Osteoblast (primary cell): Measurements from ENCODE around the gene MEPCE. TPM values are rescaled to one million over a fixed set of nuclear protein-coding genes. Genes with fewer than 3 reads are reported as not detected.

Experiments used
- DNase-seq: peaks from one replicate; pipeline ENCODE4 v3.0.0; 2011; ENCODE audit warnings: low spot score, mixed read lengths; ENCODE audit not compliant: insufficient read length; ENCODE audit errors: missing footprints
- H2AFZ ChIP-seq: 2 replicates; pipeline ENCODE4 v1.6.0; 2011; ENCODE audit warnings: mild to moderate bottlenecking, low read length
- H3K27ac ChIP-seq: 2 replicates; pipeline ENCODE4 v1.5.1; 2011; ENCODE audit warnings: mild to moderate bottlenecking, low read depth, low read length, moderate library complexity
- H3K27me3 ChIP-seq: 2 replicates; pipeline ENCODE4 v1.6.0; 2012; ENCODE audit warnings: mild to moderate bottlenecking, control low read depth, inconsistent platforms, low read length, moderate library complexity; ENCODE audit not compliant: insufficient read depth
- H3K36me3 ChIP-seq: 2 replicates; pipeline ENCODE4 v1.5.1; 2011; ENCODE audit warnings: mild to moderate bottlenecking, low read length, control low read depth, moderate library complexity; ENCODE audit not compliant: insufficient read depth
- H3K4me1 ChIP-seq: 2 replicates; pipeline ENCODE4 v1.5.1; 2011; ENCODE audit warnings: mild to moderate bottlenecking, low read length, control low read depth, moderate library complexity; ENCODE audit not compliant: insufficient read depth
- H3K4me2 ChIP-seq: 2 replicates; pipeline ENCODE4 v1.6.0; 2011; ENCODE audit warnings: mild to moderate bottlenecking, low read length; ENCODE audit not compliant: insufficient read depth
- H3K4me3 ChIP-seq: fragments of 200-600 bp; sonication (generic); 3 replicates; pipeline ENCODE4 v1.5.1; 2012; ENCODE audit warnings: mild to moderate bottlenecking, low read length, inconsistent platforms; ENCODE audit not compliant: insufficient read depth
- H3K79me2 ChIP-seq: 2 replicates; pipeline ENCODE4 v1.6.0; 2012; ENCODE audit warnings: mild to moderate bottlenecking, low read length, control low read depth, inconsistent platforms; ENCODE audit not compliant: insufficient read depth
- H3K9me3 ChIP-seq: 2 replicates; pipeline ENCODE4 v1.5.1; 2011; ENCODE audit warnings: low read depth, low read length, control low read depth
- H4K20me1 ChIP-seq: 2 replicates; pipeline ENCODE4 v1.6.0; 2012; ENCODE audit warnings: mild to moderate bottlenecking, low read length, control low read depth; ENCODE audit not compliant: insufficient read depth
- CTCF ChIP-seq: IDR thresholded peaks from 2 replicates; pipeline ENCODE4 v1.5.1; 2011; ENCODE audit warnings: mild to moderate bottlenecking, low read depth, low read length, moderate library complexity; ENCODE audit errors: extremely low read depth
- total RNA-seq: library from RNA; depleted of rRNA; stranded (reverse); fragments of >200 nt; gene quantifications from 2 replicates; pipeline ENCODE4 v1.2.3, GENCODE V29; 2012

Gene MEPCE
- total RNA-seq, 1 donor = 29.7 TPM

- TF ChIP-seq CTCF = peak; percentile 37
- H2AFZ ChIP-seq = no peak overlapping the region
- peak overlapping the region; percentile 84 for H3K4me2 ChIP-seq
- peak; percentile 90 for DNase-seq
- peaks cover 34% of the 10 kb centered on the region for H4K20me1 ChIP-seq
- H3K4me3 ChIP-seq = peak overlapping the region; percentile 94
- H3K36me3 ChIP-seq = peaks cover 12% of the 10 kb centered on the region
- no peaks in the 10 kb centered on the region for H3K27me3 ChIP-seq
- H3K4me1 ChIP-seq = peaks cover 24% of the 10 kb centered on the region
- no peaks in the 10 kb centered on the region for H3K9me3 ChIP-seq
- peaks cover 54% of the 10 kb centered on the region for H3K79me2 ChIP-seq
- peak overlapping the region; percentile 23 for H3K27ac ChIP-seq
Observed at GRCh38 chr7:100476903-100477870, 47.6 kb downstream of the MEPCE start.

DNA sequence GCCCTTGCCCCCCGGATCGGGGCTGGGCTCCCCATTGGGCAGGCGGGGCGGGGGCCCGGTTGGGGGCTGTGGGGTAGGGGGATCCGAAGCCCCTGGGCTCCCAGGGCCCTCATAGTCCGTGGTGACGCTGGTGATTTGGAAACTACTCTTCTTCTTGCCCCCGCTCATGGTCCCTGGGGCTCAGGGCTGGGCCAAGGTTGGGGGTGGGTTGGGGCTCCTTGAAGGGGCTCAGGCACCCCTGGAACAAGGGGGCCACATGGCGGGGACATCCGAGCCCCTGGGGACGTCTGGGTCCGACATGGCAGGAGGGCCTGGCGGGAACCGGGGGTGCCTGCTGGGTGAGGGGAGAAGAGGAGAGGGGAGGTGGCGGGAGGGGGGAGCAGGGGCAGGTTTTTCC is 48.2 kb downstream of the MEPCE start:
- peaks cover 34% of the 10 kb centered on the region for H4K20me1 ChIP-seq
- peaks cover 12% of the 10 kb centered on the region for H3K36me3 ChIP-seq
- no peak overlapping the region for H2AFZ ChIP-seq
- TF ChIP-seq CTCF = no peak
- peak; percentile 89 for DNase-seq
- peak overlapping the region; percentile 94 for H3K4me3 ChIP-seq
- H3K79me2 ChIP-seq = peaks cover 54% of the 10 kb centered on the region
- no peaks in the 10 kb centered on the region for H3K9me3 ChIP-seq
- peak overlapping the region; percentile 84 for H3K4me2 ChIP-seq
- no peak overlapping the region for H3K27ac ChIP-seq
- no peaks in the 10 kb centered on the region for H3K27me3 ChIP-seq
- H3K4me1 ChIP-seq = peaks cover 25% of the 10 kb centered on the region

DNA sequence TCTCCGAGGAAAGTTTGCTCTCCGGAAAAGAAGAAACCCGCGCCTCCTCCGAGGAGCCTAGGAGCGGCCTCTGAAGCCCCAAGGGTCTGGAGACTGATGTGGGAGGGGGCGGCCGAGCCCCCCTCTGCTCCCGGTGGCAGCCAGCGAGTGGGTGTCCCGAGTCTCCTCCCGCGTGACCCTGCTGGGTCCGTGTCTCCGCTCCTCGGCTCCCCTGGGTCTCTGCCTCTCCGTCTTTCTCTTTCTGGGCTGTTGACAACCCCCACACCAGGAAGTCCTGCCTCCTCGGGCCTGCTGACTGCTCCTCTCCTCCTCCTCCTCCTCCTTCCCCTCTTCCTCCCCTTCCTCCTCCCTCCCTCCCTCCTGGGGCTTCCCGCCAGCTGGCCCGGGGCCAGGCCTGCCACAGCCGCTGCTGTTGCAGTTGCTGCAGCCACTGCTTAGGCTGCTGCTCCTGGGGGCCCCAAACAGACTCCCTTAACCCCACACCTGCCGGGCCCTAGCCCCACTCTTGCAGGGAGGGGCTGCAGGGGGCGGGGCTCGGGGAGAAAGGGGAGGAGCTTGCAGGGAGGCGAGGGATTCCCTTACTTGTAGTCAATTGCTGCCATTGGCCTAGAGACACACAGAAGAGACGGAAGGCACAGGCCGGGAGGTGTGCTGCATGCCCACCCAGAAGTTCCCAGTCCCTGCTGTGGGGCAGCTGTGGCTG is 49.5 kb downstream of the MEPCE start, which contains the start of gene TSC22D4:
TSS of gene TSC22D4 (minus strand) at position 257 of the 703 bp plus-strand sequence. CDS start 1,176 bp downstream, outside the sequence.
- Histone ChIP-seq H4K20me1 (peaks cover 28% of the 10 kb centered on the region), H3K36me3 (peaks cover 9% of the 10 kb centered on the region), H3K79me2 (peaks cover 49% of the 10 kb centered on the region), H2AFZ (peak within 1 kb of the TSS; percentile 82), H3K4me1 (peaks cover 22% of the 10 kb centered on the region), H3K27ac (peak within 1 kb of the TSS; percentile 75), H3K27me3 (no peaks in the 10 kb centered on the region), H3K4me2 (peak within 1 kb of the TSS; percentile 84), H3K9me3 (no peaks in the 10 kb centered on the region), H3K4me3 (peak within 1 kb of the TSS; percentile 94)
- no peak for TF ChIP-seq CTCF
- peak; percentile 99 for DNase-seq

GRCh38 chr7:100481466-100481865 is 51.8 kb downstream of the MEPCE start:
- no peak for TF ChIP-seq CTCF
- Histone ChIP-seq H3K27me3 (no peaks in the 10 kb centered on the region), H3K4me1 (peaks cover 14% of the 10 kb centered on the region), H3K79me2 (peaks cover 25% of the 10 kb centered on the region), H4K20me1 (peaks cover 13% of the 10 kb centered on the region), H3K36me3 (peaks cover 3% of the 10 kb centered on the region), H3K27ac (no peak overlapping the region), H2AFZ (no peak overlapping the region), H3K4me2 (no peak overlapping the region), H3K4me3 (no peak overlapping the region), H3K9me3 (no peaks in the 10 kb centered on the region)
- DNase-seq = no peak
